A549 (cell line): ENCODE measurements around the gene POMT2.

Experiments
- CEBPB ChIP-seq, 2 experiments: fragments of >200 bp in 1 of 2; sonication (Bioruptor Twin) in 1 of 2; formaldehyde crosslinking in 1 of 2; IDR thresholded peaks; 2 replicates each; pipeline ENCODE4 v1.6.1; 2012 to 2016
- EP300 ChIP-seq, 2 experiments: fragments of >200 bp; sonication (Bioruptor Twin); formaldehyde crosslinking; IDR thresholded peaks; 2 replicates in 1 of 2; 3 replicates in 1 of 2; pipeline ENCODE4 v1.6.1; 2016 to 2017
- HOXB13 ChIP-seq: fragments of 250-450 bp; sonication (Bioruptor Pico); IDR thresholded peaks from 2 replicates; pipeline ENCODE4 v1.5.0; 2020; ENCODE audit warnings: low read depth, mild to moderate bottlenecking, moderate library complexity
- KDM5A ChIP-seq: fragments of 200-600 bp; sonication (generic); IDR thresholded peaks from 2 replicates; pipeline ENCODE4 v1.6.1; 2016; ENCODE audit warnings: antibody characterized with exemption, mild to moderate bottlenecking
- MYC ChIP-seq: IDR thresholded peaks from 2 replicates; pipeline ENCODE4 v1.6.1; 2012; ENCODE audit warnings: mild to moderate bottlenecking, inconsistent platforms, low read length, improper control_type of control experiment, borderline replicate concordance
- POLR2A ChIP-seq: IDR thresholded peaks from 2 replicates; pipeline ENCODE4 v1.6.1; 2012; ENCODE audit warnings: mild to moderate bottlenecking, low read length

GRCh38 chr14:77290705-77291104, 30.0 kb downstream of the POMT2 start:
- no peak for TF ChIP-seq POLR2A
- TF ChIP-seq KDM5A = no peak
- TF ChIP-seq CEBPB (IDR thresholded peaks at IDR 0.05) = no peak
- TF ChIP-seq MYC = no peak
- TF ChIP-seq HOXB13 (CRISPR knock-in tag) = no peak
- no peak for TF ChIP-seq EP300 (IDR thresholded peaks at IDR 0.05)
